C4-2B (cell line): Measurements from ENCODE around the gene HSPA12A.

Experiments used
- ZFX ChIP-seq: fragments of 450-650 bp; IDR thresholded peaks from 2 replicates; pipeline ENCODE4 v1.6.1; 2017
- TF ChIP-seq, protein P1 (sequence below): fragments of 450-650 bp; conservative IDR thresholded peaks from 2 replicates; pipeline ENCODE4 v1.5.1; 2017; ENCODE audit warnings: mild to moderate bottlenecking

DNA sequence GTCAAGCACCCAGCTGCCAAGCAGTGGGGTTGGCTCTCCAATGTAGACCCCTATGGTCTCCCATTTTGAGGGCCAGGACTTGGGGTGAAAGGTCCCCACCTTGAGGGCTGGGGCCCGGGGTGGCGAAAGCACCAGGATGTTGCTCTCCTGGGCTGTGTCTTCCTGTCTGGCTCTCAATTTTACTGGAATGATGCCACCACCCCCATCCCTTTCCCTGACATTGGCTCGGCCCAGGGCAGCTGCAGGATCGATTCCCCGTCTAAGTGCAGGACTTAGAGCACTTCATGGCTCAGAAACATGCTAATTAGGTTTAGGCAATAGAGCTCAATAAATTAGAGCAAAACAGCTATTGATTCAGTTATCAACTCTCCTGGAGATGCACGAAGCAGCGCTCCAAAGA, 27.0 kb upstream of the HSPA12A start:
- TF ChIP-seq, protein P1, sequence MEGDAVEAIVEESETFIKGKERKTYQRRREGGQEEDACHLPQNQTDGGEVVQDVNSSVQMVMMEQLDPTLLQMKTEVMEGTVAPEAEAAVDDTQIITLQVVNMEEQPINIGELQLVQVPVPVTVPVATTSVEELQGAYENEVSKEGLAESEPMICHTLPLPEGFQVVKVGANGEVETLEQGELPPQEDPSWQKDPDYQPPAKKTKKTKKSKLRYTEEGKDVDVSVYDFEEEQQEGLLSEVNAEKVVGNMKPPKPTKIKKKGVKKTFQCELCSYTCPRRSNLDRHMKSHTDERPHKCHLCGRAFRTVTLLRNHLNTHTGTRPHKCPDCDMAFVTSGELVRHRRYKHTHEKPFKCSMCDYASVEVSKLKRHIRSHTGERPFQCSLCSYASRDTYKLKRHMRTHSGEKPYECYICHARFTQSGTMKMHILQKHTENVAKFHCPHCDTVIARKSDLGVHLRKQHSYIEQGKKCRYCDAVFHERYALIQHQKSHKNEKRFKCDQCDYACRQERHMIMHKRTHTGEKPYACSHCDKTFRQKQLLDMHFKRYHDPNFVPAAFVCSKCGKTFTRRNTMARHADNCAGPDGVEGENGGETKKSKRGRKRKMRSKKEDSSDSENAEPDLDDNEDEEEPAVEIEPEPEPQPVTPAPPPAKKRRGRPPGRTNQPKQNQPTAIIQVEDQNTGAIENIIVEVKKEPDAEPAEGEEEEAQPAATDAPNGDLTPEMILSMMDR, result no peak
- TF ChIP-seq ZFX, result no peak
